ENCODE data around the gene DUOX2.
"Not testable (repeated sequence)": the region's sequence is repeated elsewhere in the genome, so short reads cannot be mapped to it uniquely, and the experiment has no call there.

- TF ChIP-seq, protein P1, sequence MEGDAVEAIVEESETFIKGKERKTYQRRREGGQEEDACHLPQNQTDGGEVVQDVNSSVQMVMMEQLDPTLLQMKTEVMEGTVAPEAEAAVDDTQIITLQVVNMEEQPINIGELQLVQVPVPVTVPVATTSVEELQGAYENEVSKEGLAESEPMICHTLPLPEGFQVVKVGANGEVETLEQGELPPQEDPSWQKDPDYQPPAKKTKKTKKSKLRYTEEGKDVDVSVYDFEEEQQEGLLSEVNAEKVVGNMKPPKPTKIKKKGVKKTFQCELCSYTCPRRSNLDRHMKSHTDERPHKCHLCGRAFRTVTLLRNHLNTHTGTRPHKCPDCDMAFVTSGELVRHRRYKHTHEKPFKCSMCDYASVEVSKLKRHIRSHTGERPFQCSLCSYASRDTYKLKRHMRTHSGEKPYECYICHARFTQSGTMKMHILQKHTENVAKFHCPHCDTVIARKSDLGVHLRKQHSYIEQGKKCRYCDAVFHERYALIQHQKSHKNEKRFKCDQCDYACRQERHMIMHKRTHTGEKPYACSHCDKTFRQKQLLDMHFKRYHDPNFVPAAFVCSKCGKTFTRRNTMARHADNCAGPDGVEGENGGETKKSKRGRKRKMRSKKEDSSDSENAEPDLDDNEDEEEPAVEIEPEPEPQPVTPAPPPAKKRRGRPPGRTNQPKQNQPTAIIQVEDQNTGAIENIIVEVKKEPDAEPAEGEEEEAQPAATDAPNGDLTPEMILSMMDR (IDR thresholded peaks at IDR 0.05), result not testable (repeated sequence)
- not testable (repeated sequence) for TF ChIP-seq POLR2A (IDR thresholded peaks at IDR 0.05)
Measured at GRCh38 chr15:45069942-45070360, 44.0 kb downstream of the DUOX2 start.
